GM19193 (cell line): ENCODE results near the gene CSNK1D.

ENCODE experiments used
- POLR2A ChIP-seq: IDR thresholded peaks from 4 replicates; pipeline ENCODE4 v1.6.1; 2011; ENCODE audit not compliant: insufficient read depth, insufficient read length; ENCODE audit errors: extremely low read depth

CSNK1D gene

GRCh38 chr17:82274134-82275020, 877 bp upstream of the CSNK1D start:
- TF ChIP-seq POLR2A, result no peak

- TF ChIP-seq POLR2A, result no peak
Measured at GRCh38 chr17:82272495-82273326, 789 bp downstream of the CSNK1D start.

GRCh38 chr17:82271401-82271800, 2.1 kb downstream of the CSNK1D start:
- no peak for TF ChIP-seq POLR2A

- no peak for TF ChIP-seq POLR2A
Measured at GRCh38 chr17:82270651-82271050, 2.8 kb downstream of the CSNK1D start.

GRCh38 chr17:82269882-82270500, 3.5 kb downstream of the CSNK1D start:
- no peak for TF ChIP-seq POLR2A

- TF ChIP-seq POLR2A, result no peak
Measured at GRCh38 chr17:82269138-82269881, 4.2 kb downstream of the CSNK1D start.

- TF ChIP-seq POLR2A, result no peak
Measured at GRCh38 chr17:82267575-82268379, 5.7 kb downstream of the CSNK1D start.

- TF ChIP-seq POLR2A, result no peak
Measured at GRCh38 chr17:82266142-82266541, 7.4 kb downstream of the CSNK1D start.

GRCh38 chr17:82263641-82264040, 9.9 kb downstream of the CSNK1D start:
- no peak for TF ChIP-seq POLR2A

- no peak for TF ChIP-seq POLR2A
Measured at GRCh38 chr17:82262344-82262743, 11.2 kb downstream of the CSNK1D start.

- TF ChIP-seq POLR2A, result no peak
Measured at GRCh38 chr17:82258555-82258954, 14.9 kb downstream of the CSNK1D start.

GRCh38 chr17:82257473-82257872, 16.0 kb downstream of the CSNK1D start:
- no peak for TF ChIP-seq POLR2A

GRCh38 chr17:82256242-82256885, 17.1 kb downstream of the CSNK1D start:
- TF ChIP-seq POLR2A, result no peak
